Choroid plexus epithelial cell (primary cell): ENCODE results near the gene DYNC1I1.

ENCODE experiments used
- DNase-seq: peaks from one replicate; pipeline ENCODE4 v3.0.0-alpha.2; 2010; ENCODE audit warnings: low read depth
- H3K4me3 ChIP-seq: 2 replicates; pipeline ENCODE4 v1.5.1; 2011; ENCODE audit warnings: low read depth, mild to moderate bottlenecking, control low read depth, low read length, moderate library complexity
- CTCF ChIP-seq: conservative IDR thresholded peaks from 2 replicates; pipeline ENCODE4 v1.5.1; 2011; ENCODE audit warnings: low read depth, mild to moderate bottlenecking, control low read depth, inconsistent platforms, low read length, moderate library complexity

Gene DYNC1I1

GRCh38 chr7:95915731-95916130 lies 143.4 kb downstream of the DYNC1I1 start:
- DNase-seq: no peak
- TF ChIP-seq CTCF: no peak
- no peak overlapping the region for H3K4me3 ChIP-seq

- DNase-seq: peak; percentile 80
- H3K4me3 ChIP-seq: no peak overlapping the region
- TF ChIP-seq CTCF: peak; percentile 96
These were observed 144.4 kb downstream of the DYNC1I1 start for GRCh38 chr7:95916573-95917297.

- TF ChIP-seq CTCF: no peak
- H3K4me3 ChIP-seq: no peak overlapping the region
- no peak for DNase-seq
These were observed 145.3 kb downstream of the DYNC1I1 start for GRCh38 chr7:95917634-95918033.

- no peak for DNase-seq
- TF ChIP-seq CTCF: no peak
- no peak overlapping the region for H3K4me3 ChIP-seq
These were observed 147.2 kb downstream of the DYNC1I1 start for GRCh38 chr7:95919556-95919955.

GRCh38 chr7:95921543-95921942 lies 149.2 kb downstream of the DYNC1I1 start:
- no peak for TF ChIP-seq CTCF
- no peak for DNase-seq
- no peak overlapping the region for H3K4me3 ChIP-seq

GRCh38 chr7:95922191-95922590 lies 149.8 kb downstream of the DYNC1I1 start:
- no peak for TF ChIP-seq CTCF
- no peak for DNase-seq
- H3K4me3 ChIP-seq: no peak overlapping the region

GRCh38 chr7:95925236-95925635 lies 152.9 kb downstream of the DYNC1I1 start:
- DNase-seq: no peak
- no peak overlapping the region for H3K4me3 ChIP-seq
- TF ChIP-seq CTCF: no peak
